ENCODE measurements around the gene RABGAP1L. TPM values are rescaled to one million over a fixed set of nuclear protein-coding genes. Genes with fewer than 3 reads are reported as not detected.

The RABGAP1L gene
- total and polyA plus RNA-seq, 2 of the 8 experiments (the other 6 are each of a cell fraction or from before 2014, with no cell fraction given) = 33.3 to 156 TPM

DNA sequence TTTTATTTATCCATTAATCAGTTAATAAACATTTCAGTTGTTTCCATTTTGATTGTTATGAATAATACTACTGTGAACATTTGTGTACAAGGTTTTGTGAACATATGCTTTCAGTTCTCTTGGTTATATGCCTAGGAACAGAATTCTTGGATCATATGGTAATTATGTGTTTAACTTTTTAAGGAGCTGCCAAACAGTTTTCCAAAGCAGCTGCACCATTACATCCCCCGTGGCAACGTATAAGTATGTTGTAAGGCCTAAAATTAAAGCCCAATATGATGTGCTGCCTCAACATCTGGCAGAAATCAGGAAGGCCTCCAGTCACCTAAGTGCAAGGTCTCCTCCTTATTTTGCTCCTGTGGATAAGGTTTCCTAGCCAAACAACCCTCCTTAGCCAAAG, 604.9 kb downstream of the RABGAP1L start:
- WGBS, 2 experiments (ENCODE audit: extremely low coverage in 1 of 2, insufficient coverage in 1 of 2, insufficient read length in 1 of 2, insufficient replicate concordance in 2 of 2, low coverage in 1 of 2, low lambda C conversion rate in 2 of 2, missing lambda C conversion rate in 1 of 2) = 97% methylated on average over 2 of the region's 2 CpGs; no CpG with 5 or more reads in 1 of the 2 experiments
- TF ChIP-seq SAP30 (IDR thresholded peaks at IDR 0.05; ENCODE audit: insufficient read depth, insufficient replicate concordance, low read length) (no peak), TCF12 (IDR thresholded peaks at IDR 0.05; ENCODE audit: low read depth, low read length) (no peak), PHF8 (conservative IDR thresholded peaks at IDR 0.05; ENCODE audit: low read depth, low read length) (no peak), MAFK (IDR thresholded peaks at IDR 0.05; ENCODE audit: low read depth, low read length) (no peak), KDM5A (IDR thresholded peaks at IDR 0.05; ENCODE audit: low read length) (no peak), POLR2A (IDR thresholded peaks at IDR 0.05; ENCODE audit: control extremely low read depth in 1 of 2, low read depth in 2 of 2, low read length in 2 of 2) (no peak), SRF (IDR thresholded peaks at IDR 0.05; ENCODE audit: low read depth, low read length) (no peak), CREB1 (IDR thresholded peaks at IDR 0.05) (no peak)
- TF ChIP-seq, protein P1, sequence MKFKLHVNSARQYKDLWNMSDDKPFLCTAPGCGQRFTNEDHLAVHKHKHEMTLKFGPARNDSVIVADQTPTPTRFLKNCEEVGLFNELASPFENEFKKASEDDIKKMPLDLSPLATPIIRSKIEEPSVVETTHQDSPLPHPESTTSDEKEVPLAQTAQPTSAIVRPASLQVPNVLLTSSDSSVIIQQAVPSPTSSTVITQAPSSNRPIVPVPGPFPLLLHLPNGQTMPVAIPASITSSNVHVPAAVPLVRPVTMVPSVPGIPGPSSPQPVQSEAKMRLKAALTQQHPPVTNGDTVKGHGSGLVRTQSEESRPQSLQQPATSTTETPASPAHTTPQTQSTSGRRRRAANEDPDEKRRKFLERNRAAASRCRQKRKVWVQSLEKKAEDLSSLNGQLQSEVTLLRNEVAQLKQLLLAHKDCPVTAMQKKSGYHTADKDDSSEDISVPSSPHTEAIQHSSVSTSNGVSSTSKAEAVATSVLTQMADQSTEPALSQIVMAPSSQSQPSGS (IDR thresholded peaks at IDR 0.05; ENCODE audit: low read length) = no peak

More for the DNA sequence above, 604.9 kb downstream of the RABGAP1L start:
- Histone ChIP-seq H3K27ac (ENCODE audit: low read depth, low read length) (no peak overlapping the region), H4K5ac (ENCODE audit: insufficient read length, low read depth, low read length) (no peak overlapping the region), H4K8ac (ENCODE audit: extremely low read depth, insufficient read depth, low read length) (no peak overlapping the region), H3K4ac (replicated peaks; ENCODE audit: insufficient read length, low read depth, low read length) (no peak overlapping the region), H2BK12ac (ENCODE audit: low read depth, low read length) (no peak overlapping the region), H2BK15ac (ENCODE audit: low read length) (no peak overlapping the region), H3K9me3 (ENCODE audit: insufficient read depth in 2 of 2, low read depth in 1 of 2, low read length in 1 of 2) (no peaks in the 10 kb centered on the region; a peak in 1 of 4 replicates), H3K14ac (ENCODE audit: insufficient read length) (no peak overlapping the region), H3K4me2 (ENCODE audit: insufficient read depth in 1 of 2, low read depth in 2 of 2, low read length in 2 of 2) (no peak overlapping the region), H3K79me1 (ENCODE audit: low read depth, low read length) (no peaks in the 10 kb centered on the region), H3K56ac (replicated peaks; ENCODE audit: insufficient read length, low read depth, low read length) (no peak overlapping the region), H3K23me2 (ENCODE audit: low read depth, low read length) (peaks cover 4% of the 10 kb centered on the region; the same call in 1 of the 2 replicates), H4K20me1 (replicated peaks in 1 of 2; ENCODE audit: control insufficient read depth in 1 of 2, insufficient read depth in 2 of 2, low read length in 2 of 2) (no peaks in the 10 kb centered on the region), H3K4me1 (replicated peaks in 1 of 4; ENCODE audit: control insufficient read depth in 3 of 4, insufficient read depth in 4 of 4, low read length in 3 of 4) (peaks cover 0 to 4% (median 0%) of the 10 kb centered on the region in 4 experiments; a peak in 2 of 7 replicates), H3K18ac (ENCODE audit: extremely low read depth, low read length) (no peak overlapping the region), H2BK5ac (ENCODE audit: low read depth, low read length) (no peak overlapping the region), H3K79me2 (ENCODE audit: control insufficient read depth in 1 of 2, insufficient read depth in 2 of 2, low read length in 2 of 2) (no peaks in the 10 kb centered on the region), H3K23ac (ENCODE audit: insufficient read length) (no peak overlapping the region), H2AFZ (ENCODE audit: low read length) (no peak overlapping the region), H2BK120ac (replicated peaks; ENCODE audit: low read depth, low read length) (no peak overlapping the region), H4K91ac (replicated peaks; ENCODE audit: insufficient read length, low read length) (no peak overlapping the region), H3K4me3 (ENCODE audit: extremely low read depth in 1 of 4, insufficient read depth in 2 of 4, low read depth in 3 of 4, low read length in 4 of 4) (no peak overlapping the region), H3K9ac (replicated peaks in 1 of 4; ENCODE audit: extremely low read depth in 1 of 4, low read depth in 3 of 4, low read length in 3 of 4) (no peak overlapping the region), H3K27me3 (replicated peaks in 1 of 4; ENCODE audit: control insufficient read depth in 3 of 4, extremely low read depth in 1 of 4, insufficient read depth in 3 of 4, low read length in 3 of 4) (no peaks in the 10 kb centered on the region), H3K36me3 (ENCODE audit: control insufficient read depth in 2 of 4, insufficient read depth in 4 of 4, low read length in 3 of 4) (no peaks in the 10 kb centered on the region), H2AK5ac (ENCODE audit: low read depth, low read length) (no peak overlapping the region), H2BK20ac (ENCODE audit: low read length) (no peak overlapping the region)
- FAIRE-seq (no peak), DNase-seq (ENCODE audit: low read depth in 1 of 2, low spot score in 2 of 2) (no peak)
- POLR2A ChIA-PET (ENCODE audit: partially characterized antibody) = no interaction called here
- CTCF ChIA-PET (ENCODE audit: partially characterized antibody) = no interaction called here

Data from H1 (cell line).